Measurements from ENCODE around the gene SLFN12L. TPM values are rescaled to one million over a fixed set of nuclear protein-coding genes. Genes with fewer than 3 reads are reported as not detected.

SLFN12L gene
- total RNA-seq, 1 experiment from 2014 or later, result not detected

DNA sequence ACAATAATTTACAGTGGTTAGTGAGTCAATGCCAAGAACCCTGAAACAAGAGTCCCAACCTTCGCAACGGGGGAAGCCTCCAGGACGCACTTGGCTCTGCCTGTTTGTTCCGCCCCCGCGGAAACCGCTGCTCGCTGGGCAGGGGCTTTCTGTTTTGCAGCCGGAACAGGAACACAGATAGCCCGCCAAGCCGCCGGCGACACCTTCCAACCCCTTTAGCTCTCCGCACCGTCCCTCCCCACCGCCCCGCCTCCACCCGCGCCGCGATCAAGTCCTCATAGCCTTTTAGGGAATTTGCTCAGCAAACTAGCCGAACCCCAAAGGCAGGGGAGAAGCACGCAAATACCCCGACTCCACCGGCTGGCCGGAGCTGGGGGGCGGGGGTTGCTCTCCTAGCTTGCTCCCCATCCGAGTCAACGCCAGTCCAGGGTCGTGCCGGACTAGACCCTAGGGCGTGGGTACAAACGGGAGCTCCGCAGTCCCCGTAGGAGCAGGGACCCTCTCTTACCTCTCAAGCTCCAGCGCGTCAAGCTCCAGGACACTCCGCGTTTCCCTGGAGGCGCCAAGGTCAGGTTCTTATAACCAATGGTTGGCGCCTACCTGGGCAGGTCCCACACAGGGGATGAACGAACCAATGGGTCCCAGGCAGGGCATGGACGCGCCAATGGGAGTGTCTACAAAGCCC is 89.1 kb downstream of the SLFN12L start, which contains the start of gene SLFN13:
TSS of gene SLFN13 (minus strand) at position 553 of the 685 bp plus-strand sequence. CDS start 3,086 bp downstream, outside the sequence.
- H3K4me2 ChIP-seq, result peak within 1 kb of the TSS; percentile 73
- H3F3A ChIP-seq (ENCODE audit: insufficient read depth, low read depth), result no peaks in the 10 kb centered on the region
- H3K79me2 ChIP-seq (ENCODE audit: low read depth), result no peaks in the 10 kb centered on the region
- ChIA-PET POLR2A (ENCODE audit: unreplicated experiment) (interaction anchor here (0.7 kb wide), 2 partner anchors 807 to 843 kb away, joined by 4 to 6 read pairs; no protein-coding TSS in a partner anchor), CTCF (no interaction called here)
- no peaks in the 10 kb centered on the region for H3K9me2 ChIP-seq (ENCODE audit: insufficient read depth)
- H3K9me3 ChIP-seq (ENCODE audit: insufficient read depth, low read depth), result no peaks in the 10 kb centered on the region
- no peaks in the 10 kb centered on the region for H3K4me1 ChIP-seq (replicated peaks; ENCODE audit: insufficient read depth)
- TF ChIP-seq CTCF (conservative IDR thresholded peaks at IDR 0.05) (no peak), EZH2 (IDR thresholded peaks at IDR 0.05; ENCODE audit: low read depth) (no peak)
- no TSS peak for BruUV-seq (replicated peaks)
- DNase-seq, result peak; percentile 36 to 72
- no peaks in the 10 kb centered on the region for H3K36me3 ChIP-seq (ENCODE audit: low read depth)
- H2AFZ ChIP-seq, result peak within 1 kb of the TSS; percentile 75
- intact Hi-C loops (cut with micrococcal nuclease; ENCODE audit: unreplicated experiment), result loop anchor here (1.0 to 5.0 kb wide), 2 partner anchors 15 to 206 kb away; partner anchors contain the start of gene SLFN5
- peak within 1 kb of the TSS; percentile 47; the same call in 1 of the 2 replicates for H3K4me3 ChIP-seq
- H4K20me1 ChIP-seq (ENCODE audit: insufficient read depth), result no peaks in the 10 kb centered on the region
- peaks cover 31% of the 10 kb centered on the region for H3K27me3 ChIP-seq (ENCODE audit: insufficient read depth, low read depth)
- no peak within 1 kb of the TSS for H3K27ac ChIP-seq

DNA sequence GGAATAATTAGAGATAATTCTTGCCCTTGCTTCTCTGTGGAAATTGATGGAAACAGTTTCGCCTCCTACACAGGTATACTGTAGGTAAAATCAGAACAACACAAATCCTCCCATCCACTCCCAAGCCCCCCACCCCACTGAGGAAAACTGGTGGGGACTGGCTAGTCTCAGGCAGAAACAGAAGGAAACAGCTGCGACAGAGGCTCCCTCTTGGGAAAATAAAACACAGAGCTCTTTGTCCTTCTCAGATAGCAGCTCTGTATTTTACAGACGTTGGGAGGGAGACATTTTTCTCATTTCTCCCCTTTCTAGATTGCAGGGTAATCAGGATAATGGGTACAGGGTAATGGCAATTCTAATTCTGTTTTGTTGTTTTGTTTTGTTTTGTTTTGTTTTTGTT is 90.0 kb downstream of the SLFN12L start:
- ChIA-PET POLR2A (ENCODE audit: unreplicated experiment) (interaction anchor here (0.7 kb wide), 1 partner anchor 14 kb away, joined by 4 read pairs; no protein-coding TSS in a partner anchor), CTCF (no interaction called here)
- Histone ChIP-seq H3F3A (ENCODE audit: insufficient read depth, low read depth) (no peaks in the 10 kb centered on the region), H3K4me2 (no peak overlapping the region), H3K27ac (no peak overlapping the region), H4K20me1 (ENCODE audit: insufficient read depth) (no peaks in the 10 kb centered on the region), H3K36me3 (ENCODE audit: low read depth) (no peaks in the 10 kb centered on the region), H3K9me3 (ENCODE audit: insufficient read depth, low read depth) (no peaks in the 10 kb centered on the region), H3K4me1 (replicated peaks; ENCODE audit: insufficient read depth) (no peaks in the 10 kb centered on the region), H3K27me3 (ENCODE audit: insufficient read depth, low read depth) (peaks cover 31% of the 10 kb centered on the region), H3K79me2 (ENCODE audit: low read depth) (no peaks in the 10 kb centered on the region), H3K9me2 (ENCODE audit: insufficient read depth) (no peaks in the 10 kb centered on the region), H2AFZ (no peak overlapping the region), H3K4me3 (no peak overlapping the region)
- no peak for DNase-seq
- intact Hi-C loops (cut with micrococcal nuclease; ENCODE audit: unreplicated experiment), result loop anchor here (5.0 kb wide), 1 partner anchor 205 kb away; the partner anchor contains the start of gene SLFN5
- no peak for TF ChIP-seq CTCF (conservative IDR thresholded peaks at IDR 0.05)
- no peak for TF ChIP-seq EZH2 (IDR thresholded peaks at IDR 0.05; ENCODE audit: low read depth)
- BruUV-seq (replicated peaks), result TSS peak; percentile 40

GRCh38 chr17:35438433-35438832 is 99.0 kb downstream of the SLFN12L start:
- ChIA-PET CTCF (no interaction called here), POLR2A (ENCODE audit: unreplicated experiment) (no interaction called here)
- intact Hi-C loops (cut with micrococcal nuclease; ENCODE audit: unreplicated experiment), result no loop called here

More at GRCh38 chr17:35438433-35438832, 99.0 kb downstream of the SLFN12L start:
- no peaks in the 10 kb centered on the region for H3K9me3 ChIP-seq (ENCODE audit: insufficient read depth, low read depth)
- H3K27me3 ChIP-seq (ENCODE audit: insufficient read depth, low read depth), result no peaks in the 10 kb centered on the region
- BruUV-seq (replicated peaks), result no TSS peak
- no peak overlapping the region for H3K4me3 ChIP-seq
- H3F3A ChIP-seq (ENCODE audit: insufficient read depth, low read depth), result peaks cover 6% of the 10 kb centered on the region
- no peak overlapping the region for H3K27ac ChIP-seq
- H3K4me1 ChIP-seq (replicated peaks; ENCODE audit: insufficient read depth), result peaks cover 5% of the 10 kb centered on the region
- no peaks in the 10 kb centered on the region for H4K20me1 ChIP-seq (ENCODE audit: insufficient read depth)
- TF ChIP-seq CTCF (conservative IDR thresholded peaks at IDR 0.05) (no peak), EZH2 (IDR thresholded peaks at IDR 0.05; ENCODE audit: low read depth) (no peak)
- H3K79me2 ChIP-seq (ENCODE audit: low read depth), result no peaks in the 10 kb centered on the region
- H3K4me2 ChIP-seq, result no peak overlapping the region
- H3K9me2 ChIP-seq (ENCODE audit: insufficient read depth), result no peaks in the 10 kb centered on the region
- no peak for DNase-seq
- no peak overlapping the region for H2AFZ ChIP-seq
- no peaks in the 10 kb centered on the region for H3K36me3 ChIP-seq (ENCODE audit: low read depth)
